ENCODE data around the gene CHPF. TPM values are rescaled to one million over a fixed set of nuclear protein-coding genes. Genes with fewer than 3 reads are reported as not detected.

The CHPF gene
- total and polyA plus RNA-seq, 2 donors (not counting 3 experiments of a cell fraction or from before 2014, with no cell fraction given) = 0.24 to 0.32 TPM

DNA sequence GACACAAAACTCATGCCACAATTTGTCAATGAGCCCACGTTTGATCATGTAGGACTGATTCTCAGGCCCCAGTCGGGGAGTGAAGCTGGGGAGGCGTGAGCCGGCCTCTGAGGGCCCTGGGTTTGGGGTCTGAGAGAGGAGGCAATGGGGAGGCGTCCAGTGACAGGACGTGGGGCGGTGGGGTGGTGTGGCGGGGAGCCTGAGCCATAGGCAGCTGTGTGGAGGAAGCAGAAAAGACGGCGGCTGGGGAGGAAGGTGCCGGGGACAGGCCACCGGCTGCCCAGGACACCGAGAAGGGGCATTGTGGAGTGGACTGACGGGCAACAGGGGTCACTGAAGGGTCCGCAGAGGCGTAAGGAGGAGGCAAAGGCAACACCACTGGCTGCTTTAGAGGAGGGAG lies 7.2 kb downstream of the CHPF start:
- Histone ChIP-seq H3K4me1 (ENCODE audit: control insufficient read depth, extremely low read depth, insufficient read depth, low read length) (no peaks in the 10 kb centered on the region), H3K4me2 (ENCODE audit: insufficient read depth, low read length) (no peak overlapping the region), H3K4me3 (replicated peaks in 1 of 3; ENCODE audit: insufficient read depth in 1 of 3, low read depth in 1 of 3, low read length in 3 of 3) (no peak overlapping the region), H3K9me1 (replicated peaks; ENCODE audit: control insufficient read depth, extremely low read depth, insufficient read depth, low read length) (no peaks in the 10 kb centered on the region), H3K27ac (ENCODE audit: insufficient read depth, low read depth, low read length) (no peak overlapping the region), H2AFZ (ENCODE audit: low read depth, low read length) (no peak overlapping the region), H3K79me2 (ENCODE audit: control insufficient read depth, insufficient read depth, low read length) (no peaks in the 10 kb centered on the region), H4K20me1 (replicated peaks; ENCODE audit: control insufficient read depth, extremely low read depth, insufficient read depth, low read length) (no peaks in the 10 kb centered on the region), H3K27me3 (ENCODE audit: control insufficient read depth in 2 of 2, insufficient read depth in 2 of 2, low read length in 2 of 2) (peaks cover 3 to 10% of the 10 kb centered on the region in 2 experiments), H3K9me3 (replicated peaks; ENCODE audit: control insufficient read depth, insufficient read depth, low read length) (no peaks in the 10 kb centered on the region), H3K9ac (replicated peaks; ENCODE audit: extremely low read depth, insufficient read depth, low read length) (no peak overlapping the region), H3K36me3 (ENCODE audit: control insufficient read depth in 2 of 2, extremely low read depth in 1 of 2, insufficient read depth in 2 of 2, low read length in 2 of 2) (no peaks in the 10 kb centered on the region)
- dilution Hi-C loops (cut with MboI; ENCODE audit: extremely low pct_ligation_motif_present, low sequenced_read_pairs) (no loop called here), intact Hi-C loops (cut with micrococcal nuclease) (no loop called here)
- no TSS peak for BruUV-seq (replicated peaks)
- ChIA-PET POLR2A (no interaction called here), CTCF (interaction anchor here (4.9 kb wide), 1 partner anchor 41 kb away, joined by 21 read pairs; a partner anchor contains a TSS)
- DNase-seq (ENCODE audit: low read depth, low spot score) = no peak
- TF ChIP-seq GATA2 (IDR thresholded peaks at IDR 0.05; ENCODE audit: insufficient read depth, insufficient read length, low read depth, low read length) = no peak
- TF ChIP-seq, protein P1, sequence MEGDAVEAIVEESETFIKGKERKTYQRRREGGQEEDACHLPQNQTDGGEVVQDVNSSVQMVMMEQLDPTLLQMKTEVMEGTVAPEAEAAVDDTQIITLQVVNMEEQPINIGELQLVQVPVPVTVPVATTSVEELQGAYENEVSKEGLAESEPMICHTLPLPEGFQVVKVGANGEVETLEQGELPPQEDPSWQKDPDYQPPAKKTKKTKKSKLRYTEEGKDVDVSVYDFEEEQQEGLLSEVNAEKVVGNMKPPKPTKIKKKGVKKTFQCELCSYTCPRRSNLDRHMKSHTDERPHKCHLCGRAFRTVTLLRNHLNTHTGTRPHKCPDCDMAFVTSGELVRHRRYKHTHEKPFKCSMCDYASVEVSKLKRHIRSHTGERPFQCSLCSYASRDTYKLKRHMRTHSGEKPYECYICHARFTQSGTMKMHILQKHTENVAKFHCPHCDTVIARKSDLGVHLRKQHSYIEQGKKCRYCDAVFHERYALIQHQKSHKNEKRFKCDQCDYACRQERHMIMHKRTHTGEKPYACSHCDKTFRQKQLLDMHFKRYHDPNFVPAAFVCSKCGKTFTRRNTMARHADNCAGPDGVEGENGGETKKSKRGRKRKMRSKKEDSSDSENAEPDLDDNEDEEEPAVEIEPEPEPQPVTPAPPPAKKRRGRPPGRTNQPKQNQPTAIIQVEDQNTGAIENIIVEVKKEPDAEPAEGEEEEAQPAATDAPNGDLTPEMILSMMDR (IDR thresholded peaks at IDR 0.05; ENCODE audit: extremely low read depth in 1 of 2, insufficient read depth in 1 of 2, low read depth in 1 of 2, low read length in 2 of 2) = no peak
- TF ChIP-seq, protein P2, sequence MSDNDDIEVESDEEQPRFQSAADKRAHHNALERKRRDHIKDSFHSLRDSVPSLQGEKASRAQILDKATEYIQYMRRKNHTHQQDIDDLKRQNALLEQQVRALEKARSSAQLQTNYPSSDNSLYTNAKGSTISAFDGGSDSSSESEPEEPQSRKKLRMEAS (IDR thresholded peaks at IDR 0.05; ENCODE audit: insufficient read depth, insufficient read length) = no peak
- no peak for TF ChIP-seq FOS (IDR thresholded peaks at IDR 0.05; ENCODE audit: borderline replicate concordance, insufficient read depth, low read length)
- TF ChIP-seq POLR2AphosphoS5 (IDR thresholded peaks at IDR 0.05; ENCODE audit: insufficient read depth, low read depth, low read length) = no peak
- no peak for TF ChIP-seq JUN (IDR thresholded peaks at IDR 0.05; ENCODE audit: borderline replicate concordance, insufficient read depth, insufficient read length, low read depth)
- TF ChIP-seq POLR2A (IDR thresholded peaks at IDR 0.05; ENCODE audit: low read depth, low read length) = no peak
- TF ChIP-seq EZH2 (IDR thresholded peaks at IDR 0.05; ENCODE audit: borderline replicate concordance, low read depth, low read length, severe bottlenecking) = no peak
- no peak for TF ChIP-seq MYC (IDR thresholded peaks at IDR 0.05; ENCODE audit: low read depth, low read length)
- FAIRE-seq = no peak
